A673 (cell line): ENCODE measurements around the gene TTC28. TPM values are rescaled to one million over a fixed set of nuclear protein-coding genes. Genes with fewer than 3 reads are reported as not detected.

Experiments used
- BruUV-seq: library from RNA; stranded (reverse); fragments of 400-500 nt; replicated peaks from 2 replicates; lab custom pipeline; 2021; lab: Mats Ljungman, UMichigan
- CTCF ChIA-PET: fragments of 300-600 bp; sonication (Branson Sonifier 250); formaldehyde crosslinking; loops from one replicate; lab custom pipeline; 2022; ENCODE audit warnings: antibody characterized with exemption; lab: Charles Lee
- POLR2A ChIA-PET: fragments of 300-600 bp; sonication (Branson Sonifier 250); formaldehyde crosslinking; loops from one replicate; lab custom pipeline; 2022; ENCODE audit warnings: antibody characterized with exemption; ENCODE audit not compliant: low non-redundant PET; lab: Charles Lee
- DNase-seq: peaks from one replicate; pipeline ENCODE4 v3.0.0-alpha.2; 2015; ENCODE audit warnings: low spot score
- H3K27ac ChIP-seq: fragments of 200-600 bp; sonication (generic); 2 replicates; pipeline ENCODE4 v1.5.1; 2016; ENCODE audit warnings: mixed run types, low read depth, mild to moderate bottlenecking, mixed read lengths, antibody characterized with exemption, low read length; ENCODE audit not compliant: poor library complexity, severe bottlenecking
- H3K27me3 ChIP-seq: fragments of 200-600 bp; sonication (generic); replicated peaks from 2 replicates; pipeline ENCODE4 v1.6.1; 2017; ENCODE audit warnings: mixed run types, low read depth, mild to moderate bottlenecking, mixed read lengths, antibody characterized with exemption, low read length; ENCODE audit not compliant: insufficient read depth, poor library complexity
- H3K36me3 ChIP-seq: fragments of 200-600 bp; sonication (generic); 2 replicates; pipeline ENCODE4 v1.6.1; 2016; ENCODE audit warnings: mixed run types, mild to moderate bottlenecking, mixed read lengths, antibody characterized with exemption, low read length; ENCODE audit not compliant: insufficient read depth, poor library complexity, severe bottlenecking
- H3K4me1 ChIP-seq: fragments of 200-600 bp; sonication (generic); 2 replicates; pipeline ENCODE4 v1.6.1; 2017; ENCODE audit warnings: mixed run types, mild to moderate bottlenecking, mixed read lengths, antibody characterized with exemption, low read length; ENCODE audit not compliant: insufficient read depth, poor library complexity, severe bottlenecking
- H3K4me3 ChIP-seq: fragments of 200-600 bp; sonication (generic); 2 replicates; pipeline ENCODE4 v1.5.1; 2016; ENCODE audit warnings: low read depth, mixed run types, mild to moderate bottlenecking, mixed read lengths, low read length; ENCODE audit not compliant: poor library complexity, severe bottlenecking
- H3K9me3 ChIP-seq: fragments of 200-600 bp; sonication (generic); 2 replicates; pipeline ENCODE4 v1.6.1; 2016; ENCODE audit warnings: mixed run types, low read depth, mild to moderate bottlenecking, mixed read lengths, antibody characterized with exemption, low read length; ENCODE audit not compliant: poor library complexity, severe bottlenecking
- EZH2 ChIP-seq: fragments of 200-600 bp; sonication (generic); IDR thresholded peaks from 2 replicates; pipeline ENCODE4 v1.6.1; 2017; ENCODE audit warnings: borderline replicate concordance, low read depth, mild to moderate bottlenecking, mixed read lengths, antibody characterized with exemption, low read length; ENCODE audit not compliant: poor library complexity, severe bottlenecking
- intact Hi-C: fragments of 100-400 bp; cut with micrococcal nuclease; formaldehyde crosslinking; loops from one replicate; pipeline ENCODE4 v1.10.0; 2022; ENCODE audit not compliant: unreplicated experiment
- total RNA-seq: library from RNA; stranded (reverse); gene quantifications from 2 replicates; pipeline ENCODE4 v1.2.3, GENCODE V29; 2021
- TF ChIP-seq, protein P1 (sequence below): fragments of 300-800, 200-600 bp; sonication (generic); conservative IDR thresholded peaks from 2 replicates; pipeline ENCODE4 v1.5.1; 2017; ENCODE audit warnings: low read depth, mild to moderate bottlenecking, antibody characterized with exemption, low read length, moderate library complexity, mixed read lengths

TTC28 gene
- total RNA-seq, 1 experiment from 2014 or later: 48.7 TPM

- TF ChIP-seq, protein P1, sequence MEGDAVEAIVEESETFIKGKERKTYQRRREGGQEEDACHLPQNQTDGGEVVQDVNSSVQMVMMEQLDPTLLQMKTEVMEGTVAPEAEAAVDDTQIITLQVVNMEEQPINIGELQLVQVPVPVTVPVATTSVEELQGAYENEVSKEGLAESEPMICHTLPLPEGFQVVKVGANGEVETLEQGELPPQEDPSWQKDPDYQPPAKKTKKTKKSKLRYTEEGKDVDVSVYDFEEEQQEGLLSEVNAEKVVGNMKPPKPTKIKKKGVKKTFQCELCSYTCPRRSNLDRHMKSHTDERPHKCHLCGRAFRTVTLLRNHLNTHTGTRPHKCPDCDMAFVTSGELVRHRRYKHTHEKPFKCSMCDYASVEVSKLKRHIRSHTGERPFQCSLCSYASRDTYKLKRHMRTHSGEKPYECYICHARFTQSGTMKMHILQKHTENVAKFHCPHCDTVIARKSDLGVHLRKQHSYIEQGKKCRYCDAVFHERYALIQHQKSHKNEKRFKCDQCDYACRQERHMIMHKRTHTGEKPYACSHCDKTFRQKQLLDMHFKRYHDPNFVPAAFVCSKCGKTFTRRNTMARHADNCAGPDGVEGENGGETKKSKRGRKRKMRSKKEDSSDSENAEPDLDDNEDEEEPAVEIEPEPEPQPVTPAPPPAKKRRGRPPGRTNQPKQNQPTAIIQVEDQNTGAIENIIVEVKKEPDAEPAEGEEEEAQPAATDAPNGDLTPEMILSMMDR: no peak
- TF ChIP-seq EZH2: no peak
- H3K27me3 ChIP-seq: no peaks in the 10 kb centered on the region
- H3K36me3 ChIP-seq: no peaks in the 10 kb centered on the region
- no peak overlapping the region for H3K27ac ChIP-seq
- intact Hi-C loops: no loop called here
- ChIA-PET POLR2A (no interaction called here), CTCF (no interaction called here)
- H3K9me3 ChIP-seq: no peaks in the 10 kb centered on the region
- BruUV-seq: no TSS peak
- no peak overlapping the region for H3K4me3 ChIP-seq
- H3K4me1 ChIP-seq: peaks cover 6% of the 10 kb centered on the region
- no peak for DNase-seq
These were observed 32.4 kb downstream of the TTC28 start for GRCh38 chr22:28647216-28647615.

DNA sequence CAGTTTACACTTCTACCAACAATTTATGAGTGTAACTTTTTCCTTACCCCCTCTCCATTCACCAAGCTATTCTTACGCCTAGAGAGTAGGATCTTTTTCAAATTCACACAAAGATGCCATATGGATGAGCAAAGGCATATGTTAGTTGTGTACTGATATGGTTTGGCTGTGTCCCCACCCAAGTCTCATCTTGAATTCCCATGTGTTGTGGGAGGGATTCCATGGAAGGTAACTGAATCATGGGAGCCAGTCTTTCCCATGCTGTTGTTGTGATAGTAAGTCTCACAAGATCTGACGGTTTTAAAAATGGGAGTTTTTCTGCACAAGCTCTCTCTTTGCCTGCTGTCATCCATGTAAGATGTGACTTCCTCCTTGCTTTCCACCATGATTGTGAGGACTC, 40.3 kb downstream of the TTC28 start:
- no peak for TF ChIP-seq EZH2
- TF ChIP-seq, protein P1: no peak
- no peaks in the 10 kb centered on the region for H3K9me3 ChIP-seq
- no peaks in the 10 kb centered on the region for H3K4me1 ChIP-seq
- H3K36me3 ChIP-seq: no peaks in the 10 kb centered on the region
- no peak overlapping the region for H3K4me3 ChIP-seq
- CTCF ChIA-PET: no interaction called here
- intact Hi-C loops: no loop called here
- no TSS peak for BruUV-seq
- H3K27ac ChIP-seq: no peak overlapping the region
- no peak for DNase-seq
- no peaks in the 10 kb centered on the region for H3K27me3 ChIP-seq
- POLR2A ChIA-PET: no interaction called here

DNA sequence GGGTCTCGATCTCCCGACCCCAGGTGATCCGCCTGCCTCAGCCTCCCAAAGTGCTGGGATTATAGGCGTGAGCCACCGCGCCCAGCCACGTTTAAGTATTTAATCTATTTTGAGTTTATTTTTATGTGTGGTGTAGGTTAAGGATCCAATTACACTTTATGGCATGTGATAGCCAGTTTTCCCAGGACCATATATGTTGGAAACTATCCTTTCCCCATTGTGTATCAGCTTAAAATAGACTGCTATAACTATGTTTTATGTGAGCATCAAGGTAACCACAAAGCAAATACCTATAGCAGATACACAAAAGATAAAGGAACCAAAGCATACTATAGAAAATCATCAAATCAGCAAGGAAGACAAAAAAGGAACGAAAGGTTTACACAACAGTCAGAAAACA, 42.4 kb downstream of the TTC28 start:
- H3K9me3 ChIP-seq: no peaks in the 10 kb centered on the region
- intact Hi-C loops: no loop called here
- no peaks in the 10 kb centered on the region for H3K27me3 ChIP-seq
- no peak overlapping the region for H3K27ac ChIP-seq
- no peak overlapping the region for H3K4me3 ChIP-seq
- TF ChIP-seq, protein P1: no peak
- no peak for TF ChIP-seq EZH2
- H3K4me1 ChIP-seq: no peaks in the 10 kb centered on the region
- H3K36me3 ChIP-seq: no peaks in the 10 kb centered on the region
- POLR2A ChIA-PET: no interaction called here
- no TSS peak for BruUV-seq
- DNase-seq: no peak
- CTCF ChIA-PET: no interaction called here
